HepG2 (cell line): Measurements from ENCODE around the gene SMTNL1. TPM values are rescaled to one million over a fixed set of nuclear protein-coding genes. Genes with fewer than 3 reads are reported as not detected.

Experiments used
- AKNA ChIP-seq: sonication (generic); formaldehyde crosslinking; IDR thresholded peaks from 2 replicates; pipeline ENCODE4 v1.4.0; 2020; ENCODE audit warnings: missing genetic modification reagents, borderline replicate concordance
- ATF7 ChIP-seq, 2 experiments: fragments of 450-650 bp in 1 of 2; sonication (generic) in 1 of 2; formaldehyde crosslinking in 1 of 2; IDR thresholded peaks; 2 replicates each; pipeline versions ENCODE4 v1.4.0 to v1.6.1; 2016 to 2020; ENCODE audit warnings: antibody characterized with exemption in 1 of 2, mild to moderate bottlenecking in 1 of 2, missing genetic modification reagents in 1 of 2
- CEBPZ ChIP-seq: IDR thresholded peaks from 2 replicates; pipeline ENCODE4 v1.6.1; 2012; ENCODE audit warnings: low read length, improper control_type of control experiment
- ETV6 ChIP-seq: sonication (generic); formaldehyde crosslinking; conservative IDR thresholded peaks from 2 replicates; pipeline ENCODE4 v1.4.0; 2020; ENCODE audit warnings: missing genetic modification reagents
- GATAD1 ChIP-seq: IDR thresholded peaks from 2 replicates; pipeline ENCODE4 v1.6.1; 2016; ENCODE audit warnings: missing genetic modification reagents, missing compliant biosample characterization
- GLMP ChIP-seq: sonication (generic); formaldehyde crosslinking; IDR thresholded peaks from 2 replicates; pipeline ENCODE4 v1.9.0; 2021; ENCODE audit warnings: missing genetic modification reagents, mild to moderate bottlenecking, borderline replicate concordance
- JUND ChIP-seq: sonication (generic); formaldehyde crosslinking; IDR thresholded peaks from 2 replicates; pipeline ENCODE4 v1.8.0; 2022; ENCODE audit warnings: mild to moderate bottlenecking, missing genetic modification reagents
- KMT2A ChIP-seq: sonication (generic); formaldehyde crosslinking; IDR thresholded peaks from 2 replicates; pipeline ENCODE4 v1.4.0; 2020; ENCODE audit warnings: missing genetic modification reagents
- MBNL3 ChIP-seq: fragments of 250-450 bp; sonication (Bioruptor Pico); conservative IDR thresholded peaks from 2 replicates; pipeline ENCODE4 v1.8.0; 2022; ENCODE audit warnings: mild to moderate bottlenecking, inconsistent platforms
- MTF1 ChIP-seq: sonication (generic); formaldehyde crosslinking; IDR thresholded peaks from 2 replicates; pipeline ENCODE4 v1.5.0; 2020; ENCODE audit warnings: missing genetic modification reagents
- NFRKB ChIP-seq: fragments of 450-650 bp; IDR thresholded peaks from 2 replicates; pipeline ENCODE4 v1.6.1; 2017
- NR2F6 ChIP-seq, 2 experiments: IDR thresholded peaks; 2 replicates each; pipeline ENCODE4 v1.6.1; 2016; ENCODE audit warnings: antibody characterized with exemption in 1 of 2, mild to moderate bottlenecking in 1 of 2
- POLR2AphosphoS5 ChIP-seq: IDR thresholded peaks from 2 replicates; pipeline ENCODE4 v1.6.1; 2012; ENCODE audit warnings: low read depth, low read length
- SMARCE1 ChIP-seq: fragments of 450-650 bp; IDR thresholded peaks from 2 replicates; pipeline ENCODE4 v1.6.1; 2017; ENCODE audit warnings: borderline replicate concordance
- TP53 ChIP-seq: sonication (generic); formaldehyde crosslinking; conservative IDR thresholded peaks from 2 replicates; pipeline ENCODE4 v1.4.0; 2020; ENCODE audit warnings: missing genetic modification reagents
- ZBTB42 ChIP-seq: sonication (generic); formaldehyde crosslinking; IDR thresholded peaks from 2 replicates; pipeline ENCODE4 v1.5.0; 2020; ENCODE audit warnings: mild to moderate bottlenecking, missing genetic modification reagents
- ZFAT ChIP-seq: sonication (generic); formaldehyde crosslinking; conservative IDR thresholded peaks from 2 replicates; pipeline ENCODE4 v1.8.1; 2023; ENCODE audit warnings: missing genetic modification reagents, inconsistent platforms
- ZNF629 ChIP-seq: sonication (generic); formaldehyde crosslinking; conservative IDR thresholded peaks from 2 replicates; pipeline ENCODE4 v1.5.0; 2020; ENCODE audit warnings: missing genetic modification reagents
- ZNF737 ChIP-seq: sonication (generic); formaldehyde crosslinking; IDR thresholded peaks from 2 replicates; pipeline ENCODE4 v1.5.0; 2020; ENCODE audit warnings: missing genetic modification reagents, mild to moderate bottlenecking, borderline replicate concordance
- ZNF816 ChIP-seq: sonication (generic); formaldehyde crosslinking; IDR thresholded peaks from 2 replicates; pipeline ENCODE4 v1.8.0; 2022; ENCODE audit warnings: missing genetic modification reagents, mild to moderate bottlenecking, borderline replicate concordance
- ZNF83 ChIP-seq: sonication (generic); formaldehyde crosslinking; IDR thresholded peaks from 2 replicates; pipeline ENCODE4 v1.4.0; 2020; ENCODE audit warnings: missing genetic modification reagents, mild to moderate bottlenecking, borderline replicate concordance
- polyA plus RNA-seq, 8 experiments: library from polyadenylated mRNA; depleted of rRNA in 3 of 8; stranded (reverse) in 7 of 8; unstranded in 1 of 8; fragments of >200 nt; fragmentation: Illumina TruSeq in 4 of 8; extraction: Trizol in 4 of 8; gene quantifications; 2 replicates each; pipeline versions ENCODE4 v1.2.1 to v1.2.3, GENCODE V29; 2011 to 2016; ENCODE audit warnings: low read depth in 4 of 8, missing spikeins in 1 of 8, mixed read lengths in 1 of 8; ENCODE audit not compliant: insufficient read depth in 1 of 8
- total RNA-seq, 5 experiments: library from RNA; depleted of rRNA; stranded (reverse); fragments of >200 nt; fragmentation: Illumina TruSeq; extraction: Trizol; gene quantifications; 2 replicates each; pipeline ENCODE4 v1.2.3, GENCODE V29; 2016; ENCODE audit warnings: low read depth in 1 of 5

SMTNL1 gene
- total and polyA plus RNA-seq, 2 of the 13 experiments (the other 11 are each of a cell fraction or from before 2014, with no cell fraction given) = 0.04 TPM; not detected in 1

- no peak for TF ChIP-seq AKNA (CRISPR knock-in tag)
- 0 out of 2 replicates have a peak, but pooled peaks have one; percentile 16 for TF ChIP-seq NR2F6 (IDR thresholded peaks at IDR 0.05)
- 0 out of 2 replicates have a peak, but pooled peaks have one; percentile 7 for TF ChIP-seq NR2F6 (CRISPR knock-in tag; IDR thresholded peaks at IDR 0.05)
- no peak for TF ChIP-seq ZFAT (CRISPR knock-in tag)
- no peak; the same call in 1 of the 2 replicates for TF ChIP-seq ZNF816 (CRISPR knock-in tag)
- peak; percentile 73; the same call in 1 of the 2 replicates for TF ChIP-seq KMT2A (CRISPR knock-in tag)
- TF ChIP-seq ZNF737 (CRISPR knock-in tag) = no peak
- TF ChIP-seq MTF1 (CRISPR knock-in tag) = no peak
- no peak for TF ChIP-seq ATF7 (IDR thresholded peaks at IDR 0.05)
- no peak; the same call in 1 of the 2 replicates for TF ChIP-seq ATF7 (CRISPR knock-in tag; IDR thresholded peaks at IDR 0.05)
- no peak for TF ChIP-seq ZNF83 (CRISPR knock-in tag)
- TF ChIP-seq ZBTB42 = no peak
- TF ChIP-seq ETV6 = 0 out of 2 replicates have a peak, but pooled peaks have one; percentile 57
- no peak for TF ChIP-seq NFRKB
- no peak for TF ChIP-seq ZNF629 (CRISPR knock-in tag)
- no peak for TF ChIP-seq JUND (CRISPR knock-in tag)
- TF ChIP-seq CEBPZ = no peak
- TF ChIP-seq POLR2AphosphoS5 = peak; percentile 78
- no peak for TF ChIP-seq MBNL3
- no peak for TF ChIP-seq SMARCE1
- TF ChIP-seq GATAD1 (CRISPR knock-in tag) = peak; percentile 93
- no peak for TF ChIP-seq GLMP
- no peak for TF ChIP-seq TP53 (CRISPR knock-in tag)
These were observed 6.5 kb upstream of the SMTNL1 start, which contains the start of gene TIMM10 (continued) for GRCh38 chr11:57530596-57531507.
